ENCODE results near the gene MAP7D2. TPM values are rescaled to one million over a fixed set of nuclear protein-coding genes. Genes with fewer than 3 reads are reported as not detected.

The MAP7D2 gene
- total and polyA plus RNA-seq, 9 of the 15 experiments (the other 6 are each of a cell fraction or from before 2014, with no cell fraction given) = 0.01 to 0.04 (median 0.03) TPM; not detected in 4

DNA sequence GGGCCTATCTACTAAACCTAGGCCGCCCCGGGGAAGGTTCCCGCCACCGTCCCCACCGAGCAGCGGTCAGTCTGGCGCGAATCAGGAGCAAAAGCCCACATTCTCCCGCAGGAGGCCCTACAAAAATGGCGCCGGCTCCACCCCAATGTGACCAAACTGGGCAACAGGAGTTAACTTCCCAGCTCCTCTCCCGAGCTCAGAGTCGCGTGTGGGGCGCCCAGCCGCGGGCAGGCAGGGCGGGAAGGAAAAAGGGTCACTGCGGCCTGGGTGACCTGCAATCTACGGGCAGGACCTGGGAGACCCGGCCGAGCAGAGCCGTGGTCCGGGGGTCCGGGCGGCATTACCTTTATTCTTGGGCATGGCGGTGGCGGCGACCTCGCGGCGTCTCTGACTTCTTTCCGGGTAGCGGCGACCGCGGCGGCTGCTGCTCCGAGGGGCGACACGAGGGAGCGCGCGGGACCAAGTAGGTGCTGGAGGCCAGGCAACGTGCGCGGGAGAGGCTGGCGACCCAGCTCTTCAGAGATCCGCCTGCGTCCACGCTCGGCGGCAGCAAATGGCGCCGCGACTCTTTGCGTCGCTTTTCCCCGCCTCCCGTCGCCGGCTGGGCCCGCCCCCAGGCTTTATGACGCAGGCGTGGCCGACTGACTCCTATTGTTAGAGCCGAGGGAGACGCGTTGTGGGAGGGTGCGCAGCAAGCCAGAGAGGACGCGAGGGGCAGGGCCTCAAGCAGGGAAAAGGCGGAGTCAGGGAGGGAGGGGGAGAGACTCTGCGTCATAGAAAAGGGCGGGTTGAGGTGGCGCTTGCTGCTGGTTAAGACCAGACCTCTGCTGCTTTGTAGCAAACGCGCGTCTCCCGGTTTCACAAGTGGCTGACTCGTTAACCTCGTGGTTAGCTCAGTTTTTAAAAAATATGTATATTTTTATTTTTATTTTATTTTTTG is 24.8 kb upstream of the MAP7D2 start, which contains the start of gene EIF1AX (continued):
- TF ChIP-seq, protein P1, sequence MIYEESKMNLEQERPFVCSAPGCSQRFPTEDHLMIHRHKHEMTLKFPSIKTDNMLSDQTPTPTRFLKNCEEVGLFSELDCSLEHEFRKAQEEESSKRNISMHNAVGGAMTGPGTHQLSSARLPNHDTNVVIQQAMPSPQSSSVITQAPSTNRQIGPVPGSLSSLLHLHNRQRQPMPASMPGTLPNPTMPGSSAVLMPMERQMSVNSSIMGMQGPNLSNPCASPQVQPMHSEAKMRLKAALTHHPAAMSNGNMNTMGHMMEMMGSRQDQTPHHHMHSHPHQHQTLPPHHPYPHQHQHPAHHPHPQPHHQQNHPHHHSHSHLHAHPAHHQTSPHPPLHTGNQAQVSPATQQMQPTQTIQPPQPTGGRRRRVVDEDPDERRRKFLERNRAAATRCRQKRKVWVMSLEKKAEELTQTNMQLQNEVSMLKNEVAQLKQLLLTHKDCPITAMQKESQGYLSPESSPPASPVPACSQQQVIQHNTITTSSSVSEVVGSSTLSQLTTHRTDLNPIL (CRISPR knock-in tag; IDR thresholded peaks at IDR 0.05) = no peak
- TF ChIP-seq, protein P2, sequence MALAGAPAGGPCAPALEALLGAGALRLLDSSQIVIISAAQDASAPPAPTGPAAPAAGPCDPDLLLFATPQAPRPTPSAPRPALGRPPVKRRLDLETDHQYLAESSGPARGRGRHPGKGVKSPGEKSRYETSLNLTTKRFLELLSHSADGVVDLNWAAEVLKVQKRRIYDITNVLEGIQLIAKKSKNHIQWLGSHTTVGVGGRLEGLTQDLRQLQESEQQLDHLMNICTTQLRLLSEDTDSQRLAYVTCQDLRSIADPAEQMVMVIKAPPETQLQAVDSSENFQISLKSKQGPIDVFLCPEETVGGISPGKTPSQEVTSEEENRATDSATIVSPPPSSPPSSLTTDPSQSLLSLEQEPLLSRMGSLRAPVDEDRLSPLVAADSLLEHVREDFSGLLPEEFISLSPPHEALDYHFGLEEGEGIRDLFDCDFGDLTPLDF (CRISPR knock-in tag; IDR thresholded peaks at IDR 0.05) = no peak; the same call in 1 of the 2 replicates
- TF ChIP-seq FOXJ2 (tag; IDR thresholded peaks at IDR 0.05) = no peak
- TF ChIP-seq, protein P3, sequence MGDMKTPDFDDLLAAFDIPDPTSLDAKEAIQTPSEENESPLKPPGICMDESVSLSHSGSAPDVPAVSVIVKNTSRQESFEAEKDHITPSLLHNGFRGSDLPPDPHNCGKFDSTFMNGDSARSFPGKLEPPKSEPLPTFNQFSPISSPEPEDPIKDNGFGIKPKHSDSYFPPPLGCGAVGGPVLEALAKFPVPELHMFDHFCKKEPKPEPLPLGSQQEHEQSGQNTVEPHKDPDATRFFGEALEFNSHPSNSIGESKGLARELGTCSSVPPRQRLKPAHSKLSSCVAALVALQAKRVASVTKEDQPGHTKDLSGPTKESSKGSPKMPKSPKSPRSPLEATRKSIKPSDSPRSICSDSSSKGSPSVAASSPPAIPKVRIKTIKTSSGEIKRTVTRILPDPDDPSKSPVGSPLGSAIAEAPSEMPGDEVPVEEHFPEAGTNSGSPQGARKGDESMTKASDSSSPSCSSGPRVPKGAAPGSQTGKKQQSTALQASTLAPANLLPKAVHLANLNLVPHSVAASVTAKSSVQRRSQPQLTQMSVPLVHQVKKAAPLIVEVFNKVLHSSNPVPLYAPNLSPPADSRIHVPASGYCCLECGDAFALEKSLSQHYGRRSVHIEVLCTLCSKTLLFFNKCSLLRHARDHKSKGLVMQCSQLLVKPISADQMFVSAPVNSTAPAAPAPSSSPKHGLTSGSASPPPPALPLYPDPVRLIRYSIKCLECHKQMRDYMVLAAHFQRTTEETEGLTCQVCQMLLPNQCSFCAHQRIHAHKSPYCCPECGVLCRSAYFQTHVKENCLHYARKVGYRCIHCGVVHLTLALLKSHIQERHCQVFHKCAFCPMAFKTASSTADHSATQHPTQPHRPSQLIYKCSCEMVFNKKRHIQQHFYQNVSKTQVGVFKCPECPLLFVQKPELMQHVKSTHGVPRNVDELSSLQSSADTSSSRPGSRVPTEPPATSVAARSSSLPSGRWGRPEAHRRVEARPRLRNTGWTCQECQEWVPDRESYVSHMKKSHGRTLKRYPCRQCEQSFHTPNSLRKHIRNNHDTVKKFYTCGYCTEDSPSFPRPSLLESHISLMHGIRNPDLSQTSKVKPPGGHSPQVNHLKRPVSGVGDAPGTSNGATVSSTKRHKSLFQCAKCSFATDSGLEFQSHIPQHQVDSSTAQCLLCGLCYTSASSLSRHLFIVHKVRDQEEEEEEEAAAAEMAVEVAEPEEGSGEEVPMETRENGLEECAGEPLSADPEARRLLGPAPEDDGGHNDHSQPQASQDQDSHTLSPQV (IDR thresholded peaks at IDR 0.05) = no peak
- no peak for TF ChIP-seq NFIC (IDR thresholded peaks at IDR 0.05)
- TF ChIP-seq, protein P4, sequence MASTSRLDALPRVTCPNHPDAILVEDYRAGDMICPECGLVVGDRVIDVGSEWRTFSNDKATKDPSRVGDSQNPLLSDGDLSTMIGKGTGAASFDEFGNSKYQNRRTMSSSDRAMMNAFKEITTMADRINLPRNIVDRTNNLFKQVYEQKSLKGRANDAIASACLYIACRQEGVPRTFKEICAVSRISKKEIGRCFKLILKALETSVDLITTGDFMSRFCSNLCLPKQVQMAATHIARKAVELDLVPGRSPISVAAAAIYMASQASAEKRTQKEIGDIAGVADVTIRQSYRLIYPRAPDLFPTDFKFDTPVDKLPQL (IDR thresholded peaks at IDR 0.05; ENCODE audit: extremely low read depth, insufficient read length) = peak; percentile 56
- peak in 1 of 2 experiments; percentile 41; a peak in 1 of 4 replicates for TF ChIP-seq SRF (CRISPR knock-in tag; IDR thresholded peaks at IDR 0.05)
- peak; percentile 36 for TF ChIP-seq RBM22 (IDR thresholded peaks at IDR 0.05; ENCODE audit: low read depth, low read length, poor library complexity, severe bottlenecking)
- TF ChIP-seq, protein P5, sequence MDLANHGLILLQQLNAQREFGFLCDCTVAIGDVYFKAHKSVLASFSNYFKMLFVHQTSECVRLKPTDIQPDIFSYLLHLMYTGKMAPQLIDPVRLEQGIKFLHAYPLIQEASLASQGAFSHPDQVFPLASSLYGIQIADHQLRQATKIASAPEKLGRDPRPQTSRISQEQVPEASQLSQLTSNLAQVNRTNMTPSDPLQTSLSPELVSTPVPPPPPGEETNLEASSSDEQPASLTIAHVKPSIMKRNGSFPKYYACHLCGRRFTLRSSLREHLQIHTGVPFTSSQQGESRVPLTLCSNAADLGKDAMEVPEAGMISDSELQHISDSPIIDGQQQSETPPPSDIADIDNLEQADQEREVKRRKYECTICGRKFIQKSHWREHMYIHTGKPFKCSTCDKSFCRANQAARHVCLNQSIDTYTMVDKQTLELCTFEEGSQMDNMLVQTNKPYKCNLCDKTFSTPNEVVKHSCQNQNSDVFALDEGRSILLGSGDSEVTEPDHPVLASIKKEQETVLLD (IDR thresholded peaks at IDR 0.05) = peak; percentile 72; the same call in 1 of the 2 replicates
- TF ChIP-seq HDGF (IDR thresholded peaks at IDR 0.05) = no peak
- TF ChIP-seq ZNF830 (CRISPR knock-in tag; IDR thresholded peaks at IDR 0.05) = no peak
- peak; percentile 84 for TF ChIP-seq SP1 (CRISPR knock-in tag; IDR thresholded peaks at IDR 0.05)
- no peak for TF ChIP-seq MCM5 (IDR thresholded peaks at IDR 0.05; ENCODE audit: low read depth)
- TF ChIP-seq, protein P6, sequence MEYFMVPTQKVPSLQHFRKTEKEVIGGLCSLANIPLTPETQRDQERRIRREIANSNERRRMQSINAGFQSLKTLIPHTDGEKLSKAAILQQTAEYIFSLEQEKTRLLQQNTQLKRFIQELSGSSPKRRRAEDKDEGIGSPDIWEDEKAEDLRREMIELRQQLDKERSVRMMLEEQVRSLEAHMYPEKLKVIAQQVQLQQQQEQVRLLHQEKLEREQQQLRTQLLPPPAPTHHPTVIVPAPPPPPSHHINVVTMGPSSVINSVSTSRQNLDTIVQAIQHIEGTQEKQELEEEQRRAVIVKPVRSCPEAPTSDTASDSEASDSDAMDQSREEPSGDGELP (CRISPR knock-in tag; IDR thresholded peaks at IDR 0.05; ENCODE audit: borderline replicate concordance) = peak; percentile 53; the same call in 1 of the 2 replicates
- TF ChIP-seq COPS2 (conservative IDR thresholded peaks at IDR 0.05) = no peak
